Choroid plexus epithelial cell (primary cell): ENCODE data around the gene STAB2.

Source experiments
- DNase-seq: peaks from one replicate; pipeline ENCODE4 v3.0.0-alpha.2; 2010; ENCODE audit warnings: low read depth
- H3K4me3 ChIP-seq: 2 replicates; pipeline ENCODE4 v1.5.1; 2011; ENCODE audit warnings: low read depth, mild to moderate bottlenecking, control low read depth, low read length, moderate library complexity
- TF ChIP-seq, protein P1 (sequence below): conservative IDR thresholded peaks from 2 replicates; pipeline ENCODE4 v1.5.1; 2011; ENCODE audit warnings: low read depth, mild to moderate bottlenecking, control low read depth, inconsistent platforms, low read length, moderate library complexity

Gene STAB2

DNA sequence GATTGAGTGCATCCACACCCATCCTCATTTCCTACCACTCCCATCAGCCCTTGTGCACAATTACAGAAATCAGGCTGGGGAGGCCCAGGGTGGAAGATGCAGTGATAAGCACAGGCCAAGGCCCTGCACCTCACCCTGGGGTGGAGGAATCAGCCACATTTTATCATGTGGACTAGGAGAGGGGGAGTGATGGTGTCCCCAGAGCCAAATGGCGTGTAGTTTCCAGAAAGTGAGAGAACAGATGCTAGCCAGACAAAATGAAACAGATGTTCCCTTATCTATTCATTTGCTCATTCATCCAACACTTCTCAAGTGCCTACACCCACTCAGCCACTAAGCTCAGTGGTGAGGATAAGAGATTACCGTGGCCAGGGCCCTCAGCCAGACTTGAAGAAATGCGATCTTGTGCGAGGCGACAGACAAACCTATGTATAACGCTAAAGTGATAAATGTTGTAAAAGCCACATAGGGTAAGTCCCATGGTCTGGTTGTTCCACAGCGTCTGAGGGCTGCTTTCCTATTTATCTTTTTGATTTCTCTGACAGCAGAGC is 93.6 kb downstream of the STAB2 start:
- TF ChIP-seq, protein P1, sequence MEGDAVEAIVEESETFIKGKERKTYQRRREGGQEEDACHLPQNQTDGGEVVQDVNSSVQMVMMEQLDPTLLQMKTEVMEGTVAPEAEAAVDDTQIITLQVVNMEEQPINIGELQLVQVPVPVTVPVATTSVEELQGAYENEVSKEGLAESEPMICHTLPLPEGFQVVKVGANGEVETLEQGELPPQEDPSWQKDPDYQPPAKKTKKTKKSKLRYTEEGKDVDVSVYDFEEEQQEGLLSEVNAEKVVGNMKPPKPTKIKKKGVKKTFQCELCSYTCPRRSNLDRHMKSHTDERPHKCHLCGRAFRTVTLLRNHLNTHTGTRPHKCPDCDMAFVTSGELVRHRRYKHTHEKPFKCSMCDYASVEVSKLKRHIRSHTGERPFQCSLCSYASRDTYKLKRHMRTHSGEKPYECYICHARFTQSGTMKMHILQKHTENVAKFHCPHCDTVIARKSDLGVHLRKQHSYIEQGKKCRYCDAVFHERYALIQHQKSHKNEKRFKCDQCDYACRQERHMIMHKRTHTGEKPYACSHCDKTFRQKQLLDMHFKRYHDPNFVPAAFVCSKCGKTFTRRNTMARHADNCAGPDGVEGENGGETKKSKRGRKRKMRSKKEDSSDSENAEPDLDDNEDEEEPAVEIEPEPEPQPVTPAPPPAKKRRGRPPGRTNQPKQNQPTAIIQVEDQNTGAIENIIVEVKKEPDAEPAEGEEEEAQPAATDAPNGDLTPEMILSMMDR, result no peak
- no peak for DNase-seq
- no peak overlapping the region for H3K4me3 ChIP-seq

DNA sequence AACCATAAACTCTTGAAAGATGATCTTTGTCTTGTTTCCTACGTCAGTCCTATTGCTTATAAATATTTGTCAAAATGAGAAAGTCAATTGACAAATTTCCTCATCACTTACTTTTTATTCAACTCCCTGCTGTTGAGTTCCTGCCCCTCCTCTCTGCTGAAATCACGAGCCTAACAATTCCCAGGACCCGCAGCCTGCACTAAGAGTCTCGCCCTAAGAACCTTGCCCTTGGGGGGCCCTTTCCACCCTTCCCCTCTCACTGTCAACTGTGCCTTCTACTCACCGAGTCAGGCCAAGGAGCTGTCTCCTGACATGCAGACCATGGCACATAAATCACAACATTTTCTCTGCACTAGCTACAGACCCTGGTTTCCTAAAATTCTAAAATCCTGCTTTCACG is 99.0 kb downstream of the STAB2 start:
- no peak overlapping the region for H3K4me3 ChIP-seq
- TF ChIP-seq, protein P1, result no peak
- DNase-seq, result no peak

DNA sequence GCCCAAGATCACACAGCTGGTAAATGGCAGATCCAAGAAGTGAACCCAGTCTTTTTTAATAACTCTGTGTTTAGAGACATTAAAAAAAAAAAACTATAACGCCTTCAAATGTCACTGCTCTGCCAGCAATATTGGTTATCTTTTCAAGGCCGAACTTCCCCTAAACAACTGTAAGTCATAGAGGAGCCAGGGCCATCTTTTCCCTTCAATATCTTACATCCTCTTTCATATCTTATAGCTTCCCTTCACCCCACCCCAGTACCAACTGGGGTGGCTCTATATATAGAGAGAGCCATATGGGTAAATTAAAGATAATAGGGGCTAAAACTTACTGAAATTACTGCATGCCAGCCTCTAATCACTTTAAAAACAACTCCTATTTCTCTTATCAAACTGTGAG is 100.2 kb downstream of the STAB2 start:
- TF ChIP-seq, protein P1, result no peak
- H3K4me3 ChIP-seq, result no peak overlapping the region
- no peak for DNase-seq

DNA sequence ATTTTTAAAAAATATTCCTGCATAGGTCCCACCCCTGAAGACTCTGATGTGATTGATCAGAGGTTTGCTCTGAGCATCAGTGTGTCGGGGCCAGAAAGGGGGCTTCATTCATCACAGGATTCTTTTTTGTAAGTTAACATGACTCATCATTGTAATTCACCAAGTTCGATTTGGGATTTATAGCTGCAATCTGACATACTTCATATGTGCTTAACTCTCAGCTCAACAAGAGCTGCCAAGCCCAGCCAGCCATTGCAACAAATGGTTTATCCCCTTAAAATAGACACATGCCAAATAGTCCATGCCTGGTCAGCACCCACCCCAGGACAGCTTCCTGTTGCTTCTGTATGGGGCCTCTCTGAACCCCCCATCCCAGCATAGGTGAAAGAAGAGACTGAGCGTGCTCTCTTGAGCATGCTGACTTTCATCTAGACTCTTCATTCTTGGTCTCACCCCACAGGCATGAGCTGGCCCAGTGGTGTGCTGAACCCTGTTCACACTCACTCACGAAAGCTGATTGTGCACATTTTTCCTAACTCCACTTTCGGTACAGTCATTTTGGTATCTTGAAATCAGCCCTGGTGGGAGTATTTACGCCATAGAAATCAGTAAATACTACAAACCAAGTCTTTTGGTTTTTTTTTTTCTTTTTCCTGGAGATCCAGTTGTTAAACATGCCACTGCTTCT is 101.4 kb downstream of the STAB2 start:
- no peak for DNase-seq
- TF ChIP-seq, protein P1, result no peak
- no peak overlapping the region for H3K4me3 ChIP-seq

DNA sequence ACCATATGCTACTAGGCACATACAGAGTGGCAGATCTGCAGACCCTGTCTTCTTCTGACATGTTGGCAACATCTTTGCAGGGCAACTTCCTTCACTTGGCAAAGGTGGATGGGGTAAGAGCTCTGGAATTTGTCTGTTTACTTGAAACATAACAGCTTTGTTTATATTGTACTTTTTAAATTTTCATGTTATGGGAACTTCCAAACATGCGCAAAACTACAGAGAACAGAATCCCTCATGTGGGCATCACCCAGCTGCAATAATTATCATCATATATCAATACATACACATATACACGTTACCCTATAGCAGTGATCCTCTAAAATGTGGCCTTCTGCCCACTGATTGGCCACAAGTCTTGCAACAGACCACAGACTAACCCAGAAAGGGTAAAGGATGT is 103.4 kb downstream of the STAB2 start:
- no peak overlapping the region for H3K4me3 ChIP-seq
- TF ChIP-seq, protein P1, result no peak
- no peak for DNase-seq

DNA sequence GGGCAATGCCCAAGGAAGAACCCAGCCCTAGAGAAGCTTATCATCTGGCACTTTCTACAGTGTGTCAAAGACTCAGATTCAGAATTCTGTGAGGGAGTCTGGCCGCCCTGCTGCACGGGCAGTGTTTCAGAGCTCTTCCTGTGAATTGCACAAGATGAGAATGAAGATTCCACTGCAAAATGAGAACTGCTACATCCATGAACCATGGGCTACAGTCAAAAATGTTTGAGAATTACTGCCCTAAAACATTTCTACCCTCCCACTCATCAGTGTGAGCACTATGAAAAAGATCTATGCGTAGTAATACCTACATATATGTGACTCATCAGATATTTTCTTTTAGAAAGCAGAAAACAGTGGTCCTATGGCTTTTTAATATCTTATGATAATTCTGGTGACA is 104.0 kb downstream of the STAB2 start:
- TF ChIP-seq, protein P1, result no peak

DNA sequence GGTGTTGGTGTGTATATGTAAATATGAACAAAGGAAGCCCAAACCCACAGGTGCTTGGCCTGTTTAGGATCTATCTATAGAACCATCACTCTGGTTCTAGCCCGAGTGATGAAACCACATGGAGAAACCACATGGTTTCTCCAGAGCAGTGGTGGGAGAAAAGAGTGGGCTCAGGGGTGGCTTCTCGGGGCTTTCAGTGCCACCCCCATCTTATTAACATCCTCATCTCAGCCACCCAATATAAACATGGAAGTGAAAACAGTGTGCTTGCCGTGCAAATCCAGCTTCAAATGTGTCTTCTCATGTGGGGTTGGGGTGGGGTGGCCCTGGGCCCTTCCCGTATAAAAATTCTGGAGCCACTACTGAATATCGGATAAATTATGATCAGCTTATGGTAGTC is 109.0 kb downstream of the STAB2 start:
- DNase-seq, result no peak

More for the DNA sequence above, 104.0 kb downstream of the STAB2 start:
- no peak overlapping the region for H3K4me3 ChIP-seq
- no peak for DNase-seq

More for the DNA sequence above, 109.0 kb downstream of the STAB2 start:
- TF ChIP-seq, protein P1, result no peak
- no peak overlapping the region for H3K4me3 ChIP-seq
